Psoas muscle (tissue), 8 donors: Measurements from ENCODE around the gene NFATC2. TPM values are rescaled to one million over a fixed set of nuclear protein-coding genes. Genes with fewer than 3 reads are reported as not detected.

Source experiments
- ATAC-seq, 4 donors: fragments of 200-7000 bp; cut with Tn5 transposase; one replicate each; pipeline ENCODE4 v1.9.1; 2020; ENCODE audit warnings: moderate library complexity in 3 of 4, mild to moderate bottlenecking in 2 of 4
- DNase-seq, 2 donors: peaks; one replicate each; pipeline ENCODE4 v3.0.0-alpha.2; 2020
- H3K27ac ChIP-seq: fragments of 200-600 bp; one replicate; pipeline ENCODE4 v1.8.0; 2022
- H3K27me3 ChIP-seq, 3 donors: fragments of 200-600 bp in 1 of 3; one replicate each; pipeline versions ENCODE4 v1.6.1 to v1.8.0; 2013 to 2022; ENCODE audit warnings: low read length in 2 of 3, mild to moderate bottlenecking in 2 of 3, moderate library complexity in 1 of 3; ENCODE audit not compliant: insufficient read depth in 3 of 3
- H3K36me3 ChIP-seq, 2 donors: fragments of 200-600 bp in 1 of 2; one replicate each; pipeline versions ENCODE4 v1.6.1 to v1.8.0; 2013 to 2022; ENCODE audit warnings: low read depth in 1 of 2, mild to moderate bottlenecking in 1 of 2, moderate library complexity in 1 of 2; ENCODE audit not compliant: insufficient read depth in 1 of 2
- H3K4me1 ChIP-seq: fragments of 200-600 bp; one replicate; pipeline ENCODE4 v1.8.0; 2022
- H3K4me3 ChIP-seq: fragments of 200-600 bp; one replicate; pipeline ENCODE4 v1.8.0; 2022; ENCODE audit warnings: mild to moderate bottlenecking
- H3K9me3 ChIP-seq: fragments of 200-600 bp; one replicate; pipeline ENCODE4 v1.8.0; 2022
- CTCF ChIP-seq: fragments of 200-600 bp; IDR thresholded peaks from one replicate; pipeline ENCODE4 v1.8.0; 2022; ENCODE audit warnings: antibody characterized with exemption
- WGBS, 3 donors: extraction: QIAGEN DNeasy Blood & Tissue Kit; methylation state at CpG; one replicate each; pipeline versions ENCODE4 v1.1.6 to v1.1.7; 2013; 5-methylcytosine and 5-hydroxymethylcytosine counted together
- intact Hi-C, 2 donors: fragments of 100-400 bp; cut with DNase I; formaldehyde crosslinking; loops; one replicate each; pipeline versions ENCODE4 v1.11.0 to v1.14.2; 2022
- polyA plus RNA-seq, 3 donors: library from polyadenylated mRNA; stranded (reverse); fragments of 200-250 nt; gene quantifications; one replicate each; pipeline ENCODE4 v1.2.3, GENCODE V29; 2013
- total RNA-seq, 4 donors: library from RNA; stranded (reverse); fragmentation: NEBNext Ultra II Directional in 2 of 4; extraction: Animal tissue kit (Norgen Biotek cat#: 25700) in 2 of 4; gene quantifications; one replicate each; pipeline versions ENCODE4 v1.2.1 to v1.2.4, GENCODE V29; 2021 to 2023
- donor health status: healthy with polysubstance abuse.
- donor health status: DM: no; HTN: no; CAD: no; lungs with moderate emphysema.
- donor health status: Bipolar disorder and iron deficiency.
- donor health status: healthy.
- donor health status: DM: yes; HTN: yes; CAD: no.
- donor health status: DM: no; HTN: no; CAD: no.
- donor health status: DM: no; HTN: no; CAD: no.
- donor health status: DM: yes; HTN: yes; CAD: no.

NFATC2 gene
- total and polyA plus RNA-seq, 7 donors, result 0.18 to 3.1 (median 0.64) TPM

- Histone ChIP-seq H3K27me3 (no peaks in the 10 kb centered on the region), H3K27ac (peak overlapping the region; percentile 31), H3K9me3 (no peaks in the 10 kb centered on the region), H3K4me1 (peaks cover 38% of the 10 kb centered on the region), H3K36me3 (no peaks in the 10 kb centered on the region), H3K4me3 (no peak overlapping the region)
- peak in 1 of 2 donors; percentile 47 for DNase-seq
- intact Hi-C loops, result loop anchor here in 1 of 2 donors (5.0 kb wide), 1 partner anchor 34 kb away; no protein-coding TSS in a partner anchor
- WGBS, 3 donors, result 29 to 44% (median 38%) methylated on average over 10 of the region's 10 CpGs
- peak; percentile 19 to 50 (median 31) for ATAC-seq
- TF ChIP-seq CTCF, result no peak
These were observed 95.9 kb downstream of the NFATC2 start for GRCh38 chr20:51446656-51447055.

GRCh38 chr20:51446230-51446629 is 96.3 kb downstream of the NFATC2 start:
- H3K4me1 ChIP-seq, result peaks cover 38% of the 10 kb centered on the region
- no peaks in the 10 kb centered on the region for H3K36me3 ChIP-seq
- no peaks in the 10 kb centered on the region for H3K9me3 ChIP-seq

GRCh38 chr20:51445591-51445990 is 96.9 kb downstream of the NFATC2 start:
- no peak for TF ChIP-seq CTCF

More at GRCh38 chr20:51446230-51446629, 96.3 kb downstream of the NFATC2 start:
- Histone ChIP-seq H3K27ac (no peak overlapping the region), H3K4me3 (no peak overlapping the region), H3K27me3 (no peaks in the 10 kb centered on the region)
- intact Hi-C loops, result loop anchor here in 1 of 2 donors (5.0 kb wide), 1 partner anchor 34 kb away; no protein-coding TSS in a partner anchor
- DNase-seq, result no peak
- 54 to 69% (median 69%) methylated on average over 2 of the region's 2 CpGs for WGBS, 3 donors
- no peak for TF ChIP-seq CTCF
- ATAC-seq, result no peak

DNA sequence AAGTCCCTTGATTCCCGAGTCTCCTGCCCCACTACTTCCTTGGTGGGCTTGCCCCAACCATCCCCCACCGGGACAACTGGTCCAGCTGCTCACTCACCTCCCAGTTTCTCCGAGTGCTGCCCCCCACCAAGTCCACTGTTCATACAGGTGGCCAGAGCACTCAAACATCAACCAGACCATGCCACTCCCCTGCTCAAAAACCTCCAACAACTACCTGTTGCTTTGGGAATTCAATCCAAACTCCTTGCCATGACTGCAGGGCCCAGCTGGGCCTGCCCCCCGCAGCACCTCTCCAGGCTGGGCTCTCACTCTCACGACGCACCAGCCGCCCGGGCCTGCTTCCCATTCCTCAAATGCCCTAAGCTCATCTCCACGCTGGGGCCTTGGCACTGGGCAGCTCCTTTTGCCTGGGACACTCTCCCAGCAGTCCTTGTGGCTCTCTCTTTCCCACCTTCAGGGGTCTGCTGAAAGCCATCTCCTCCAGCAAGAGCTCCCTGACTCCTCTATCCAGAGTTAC is 97.5 kb downstream of the NFATC2 start:
- H3K36me3 ChIP-seq, result no peaks in the 10 kb centered on the region
- peaks cover 36% of the 10 kb centered on the region for H3K4me1 ChIP-seq
- H3K9me3 ChIP-seq, result no peaks in the 10 kb centered on the region
- no peaks in the 10 kb centered on the region for H3K27me3 ChIP-seq
- ATAC-seq, result no peak
- 45 to 75% (median 46%) methylated on average over 9 of the region's 9 CpGs for WGBS, 3 donors
- intact Hi-C loops, result loop anchor here in 1 of 2 donors (5.0 kb wide), 1 partner anchor 33 kb away; no protein-coding TSS in a partner anchor
- no peak overlapping the region for H3K27ac ChIP-seq
- no peak overlapping the region for H3K4me3 ChIP-seq
- TF ChIP-seq CTCF, result no peak
- no peak for DNase-seq

More at GRCh38 chr20:51445591-51445990, 96.9 kb downstream of the NFATC2 start:
- ATAC-seq (no peak), DNase-seq (no peak)
- Histone ChIP-seq H3K9me3 (no peaks in the 10 kb centered on the region), H3K27me3 (no peaks in the 10 kb centered on the region), H3K36me3 (no peaks in the 10 kb centered on the region), H3K4me3 (no peak overlapping the region), H3K27ac (no peak overlapping the region), H3K4me1 (peaks cover 38% of the 10 kb centered on the region)
- intact Hi-C loops, result loop anchor here in 1 of 2 donors (5.0 kb wide), 1 partner anchor 33 kb away; no protein-coding TSS in a partner anchor
- 68 to 77% (median 71%) methylated on average over 8 of the region's 8 CpGs for WGBS, 3 donors

DNA sequence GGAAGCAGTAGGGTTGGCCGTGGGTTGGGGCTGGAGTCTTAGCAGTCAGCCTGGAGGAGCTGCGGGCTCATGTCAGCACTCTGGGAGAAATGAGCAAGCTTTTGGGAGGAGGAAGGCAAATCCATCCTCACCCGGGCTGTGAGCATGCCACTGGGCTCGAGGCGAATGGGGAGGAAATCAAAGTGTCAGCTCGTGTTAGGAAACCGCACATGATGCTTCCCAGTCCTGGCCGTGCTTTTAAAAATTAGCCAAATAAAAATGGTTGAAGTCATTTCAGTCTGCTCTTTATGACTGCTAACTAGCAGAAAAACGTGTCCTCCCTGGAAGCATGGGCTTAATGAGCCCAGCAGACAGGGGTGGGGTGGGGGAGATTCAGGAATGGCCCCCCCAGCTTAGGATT is 98.1 kb downstream of the NFATC2 start:
- Histone ChIP-seq H3K27ac (no peak overlapping the region), H3K27me3 (no peaks in the 10 kb centered on the region), H3K4me3 (no peak overlapping the region), H3K9me3 (no peaks in the 10 kb centered on the region), H3K36me3 (no peaks in the 10 kb centered on the region), H3K4me1 (peaks cover 31% of the 10 kb centered on the region)
- DNase-seq (no peak), ATAC-seq (no peak)
- intact Hi-C loops, result no loop called here
- WGBS, 3 donors, result 73 to 83% (median 78%) methylated on average over 9 of the region's 9 CpGs
- TF ChIP-seq CTCF, result no peak
